ENCODE measurements around the gene LINGO3.

DNA sequence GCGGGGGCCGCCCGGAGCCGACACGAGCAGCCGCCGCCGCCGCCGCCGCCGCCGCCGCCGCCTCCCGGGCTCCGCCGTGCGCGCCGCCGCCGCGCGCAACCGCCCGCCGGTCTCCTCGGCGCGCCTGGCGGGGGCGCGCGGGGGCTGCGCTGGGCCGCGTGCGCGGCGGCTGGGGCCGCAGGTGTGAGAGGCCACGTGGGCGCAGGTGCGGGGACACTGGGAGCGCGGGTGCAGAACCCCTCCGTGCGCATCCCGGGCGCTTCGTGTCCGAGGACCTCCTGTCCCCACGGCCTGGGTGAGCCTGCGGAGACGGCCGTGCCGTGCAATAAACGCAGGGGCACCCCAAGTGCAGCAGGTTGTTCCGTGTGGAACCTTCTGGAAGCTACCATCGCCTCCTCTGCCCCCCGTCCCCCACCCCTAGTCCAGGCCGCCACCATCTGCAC is at the start of gene LINGO3:
- TF ChIP-seq, protein P1, sequence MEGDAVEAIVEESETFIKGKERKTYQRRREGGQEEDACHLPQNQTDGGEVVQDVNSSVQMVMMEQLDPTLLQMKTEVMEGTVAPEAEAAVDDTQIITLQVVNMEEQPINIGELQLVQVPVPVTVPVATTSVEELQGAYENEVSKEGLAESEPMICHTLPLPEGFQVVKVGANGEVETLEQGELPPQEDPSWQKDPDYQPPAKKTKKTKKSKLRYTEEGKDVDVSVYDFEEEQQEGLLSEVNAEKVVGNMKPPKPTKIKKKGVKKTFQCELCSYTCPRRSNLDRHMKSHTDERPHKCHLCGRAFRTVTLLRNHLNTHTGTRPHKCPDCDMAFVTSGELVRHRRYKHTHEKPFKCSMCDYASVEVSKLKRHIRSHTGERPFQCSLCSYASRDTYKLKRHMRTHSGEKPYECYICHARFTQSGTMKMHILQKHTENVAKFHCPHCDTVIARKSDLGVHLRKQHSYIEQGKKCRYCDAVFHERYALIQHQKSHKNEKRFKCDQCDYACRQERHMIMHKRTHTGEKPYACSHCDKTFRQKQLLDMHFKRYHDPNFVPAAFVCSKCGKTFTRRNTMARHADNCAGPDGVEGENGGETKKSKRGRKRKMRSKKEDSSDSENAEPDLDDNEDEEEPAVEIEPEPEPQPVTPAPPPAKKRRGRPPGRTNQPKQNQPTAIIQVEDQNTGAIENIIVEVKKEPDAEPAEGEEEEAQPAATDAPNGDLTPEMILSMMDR (optimal IDR thresholded peaks at IDR 0.05 in 1 of 3, IDR thresholded peaks at IDR 0.05 in 1 of 3, conservative IDR thresholded peaks at IDR 0.05 in 1 of 3; ENCODE audit: extremely low read depth in 1 of 3, insufficient read depth in 2 of 3, low read length in 3 of 3): no peak
- peak; percentile 7 for TF ChIP-seq EZH2 (IDR thresholded peaks at IDR 0.05; ENCODE audit: low read length)

Data from keratinocyte (primary cell).